NCI-H146 treated with DMSO at 0.1 percent for 48 hours (cell line): ENCODE measurements around the gene CLCA4.

Experiments used
- DNase-seq: peaks from one replicate; lab custom pipeline; 2025; ENCODE audit not compliant: unreplicated experiment; lab: John Stamatoyannopoulos, UW

CLCA4 gene

DNA sequence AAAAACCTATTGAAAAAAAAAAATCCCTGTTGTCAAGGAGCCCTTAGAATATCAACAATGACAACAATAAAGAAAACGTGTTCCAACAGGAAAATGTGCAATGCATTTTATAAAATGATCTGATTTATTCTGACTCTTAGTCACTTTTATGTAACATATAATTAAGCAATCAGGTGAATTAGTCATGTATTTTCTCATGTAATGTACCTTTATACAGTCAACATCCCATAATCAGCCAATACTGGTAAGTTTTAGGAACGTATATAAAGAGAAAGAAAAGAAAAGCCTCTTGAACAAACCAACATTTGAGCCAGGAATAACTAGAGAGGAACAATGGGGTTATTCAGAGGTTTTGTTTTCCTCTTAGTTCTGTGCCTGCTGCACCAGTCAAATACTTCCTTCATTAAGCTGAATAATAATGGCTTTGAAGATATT is at the start of gene CLCA4:
TSS of gene CLCA4 (plus strand) at position 292 of the 435 bp plus-strand sequence. CDS start at position 334, 42 bp downstream.
- no peak for DNase-seq

- DNase-seq, result no peak
These were observed 48.6 kb upstream of the CLCA4 start for GRCh38 chr1:86498281-86498680.

- peak; percentile 43 for DNase-seq
These were observed 46.8 kb upstream of the CLCA4 start for GRCh38 chr1:86499987-86500593.

DNA sequence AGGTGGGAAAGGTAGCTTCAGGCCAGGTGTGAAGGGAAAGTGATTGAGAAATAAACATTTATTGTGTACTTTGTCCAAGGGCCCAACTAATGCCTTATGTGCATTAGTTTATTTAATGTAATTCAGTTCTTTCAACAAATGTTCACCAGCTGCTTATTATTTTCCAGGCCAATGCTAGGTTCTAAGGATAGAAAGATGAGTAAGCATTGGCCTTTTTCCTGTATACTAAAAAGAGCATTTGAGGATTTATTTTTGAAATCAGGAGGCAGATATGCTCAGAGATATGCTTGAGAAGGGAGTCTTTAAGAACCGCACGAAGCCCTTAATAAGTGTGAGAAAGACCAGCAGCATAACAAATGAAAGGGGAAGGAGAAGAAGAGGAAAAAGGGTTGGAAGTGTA is 46.2 kb upstream of the CLCA4 start:
- no peak for DNase-seq

DNA sequence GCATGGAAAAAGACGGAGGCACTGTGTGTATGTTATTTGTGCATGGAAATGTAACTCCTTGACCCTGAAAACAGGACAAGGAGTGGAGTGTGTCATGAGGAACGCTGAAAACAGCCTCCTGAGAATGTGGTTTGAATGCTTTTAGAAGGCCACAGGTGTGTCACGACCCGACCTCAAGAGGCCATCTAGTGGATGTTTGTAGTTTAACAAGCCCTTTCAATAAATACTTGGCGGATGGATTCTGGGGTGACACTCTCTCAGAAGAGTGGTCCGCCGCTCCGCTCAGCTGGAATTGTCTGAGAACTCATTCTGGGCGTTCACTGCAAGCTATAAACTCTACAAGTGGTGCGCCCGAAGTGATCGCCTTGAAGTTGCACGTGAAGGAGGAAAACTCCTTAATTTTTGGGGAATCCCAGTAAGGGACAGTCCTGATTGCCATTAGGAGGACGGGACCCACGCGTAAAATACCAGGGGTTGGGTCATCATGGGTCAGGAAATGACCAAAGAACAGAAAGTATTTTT is 44.7 kb upstream of the CLCA4 start:
- DNase-seq, result peak; percentile 30

DNA sequence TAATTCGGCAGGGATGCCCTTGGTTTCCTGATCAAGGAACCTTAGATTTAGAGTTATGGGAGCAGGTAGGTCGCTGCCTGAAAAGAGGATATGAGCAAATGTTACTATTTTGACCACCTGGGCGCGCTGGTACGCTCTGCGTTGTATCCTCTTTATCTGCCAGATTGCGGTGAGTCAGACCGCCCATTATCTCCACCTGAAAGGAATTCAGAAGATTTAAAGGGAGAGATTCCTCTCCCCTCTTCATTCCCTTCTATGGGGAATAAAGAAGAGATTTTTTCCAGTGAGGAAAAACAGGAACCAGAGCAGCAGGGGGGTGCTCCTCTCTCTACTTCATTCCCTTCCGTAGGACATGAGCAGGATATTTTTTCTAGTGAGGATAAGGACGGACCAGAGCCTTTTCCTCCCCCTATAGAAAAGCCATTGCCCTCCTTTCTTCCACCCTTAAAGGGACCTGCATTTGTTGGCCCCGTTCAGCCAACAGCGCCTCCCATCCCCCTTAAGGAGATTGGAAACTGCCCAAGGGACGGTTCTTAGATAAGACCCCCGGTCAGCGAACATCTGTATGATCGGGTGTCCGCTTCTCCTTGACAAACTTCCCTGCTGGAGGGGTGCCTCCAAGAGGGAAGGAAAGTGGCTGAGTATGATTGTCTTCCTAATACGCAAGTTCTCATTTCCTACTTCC is 44.0 kb upstream of the CLCA4 start:
- peak; percentile 62 for DNase-seq

DNA sequence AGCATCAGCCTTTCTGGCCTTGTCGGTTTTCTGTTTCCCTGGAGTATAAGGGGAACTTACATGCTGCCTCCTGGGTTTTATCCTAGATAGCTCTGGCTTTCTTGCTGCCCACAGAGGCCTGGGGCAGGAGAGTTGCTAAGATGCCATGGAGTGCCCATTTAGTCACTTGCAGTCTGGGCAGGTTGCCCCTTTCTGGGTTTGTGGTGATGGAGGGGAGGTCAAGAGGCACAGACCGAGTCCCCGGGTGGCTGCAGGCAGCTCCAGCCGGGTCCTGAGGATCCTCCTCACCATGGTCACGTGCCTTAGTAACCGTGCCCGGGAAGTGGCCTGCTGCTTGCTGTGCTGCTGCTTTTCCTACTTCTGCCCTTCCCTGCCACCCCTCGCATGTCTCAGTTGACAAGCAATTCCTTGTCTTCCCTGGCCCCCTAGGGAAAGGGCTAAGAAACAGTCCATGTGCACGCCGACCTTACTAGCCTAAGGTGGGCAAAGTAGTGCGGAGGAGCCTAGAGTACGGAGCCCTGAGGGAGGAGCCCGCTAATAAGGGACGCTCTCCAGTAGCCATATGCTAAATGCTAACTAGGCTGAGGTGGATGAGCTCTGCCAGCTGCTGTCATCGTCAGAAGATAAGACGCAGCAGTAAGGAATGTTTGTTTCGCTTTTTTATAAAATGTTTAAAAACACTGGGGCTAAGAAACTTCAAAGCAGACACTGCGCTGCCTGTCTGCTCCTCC is 43.3 kb upstream of the CLCA4 start:
- DNase-seq, result no peak

DNA sequence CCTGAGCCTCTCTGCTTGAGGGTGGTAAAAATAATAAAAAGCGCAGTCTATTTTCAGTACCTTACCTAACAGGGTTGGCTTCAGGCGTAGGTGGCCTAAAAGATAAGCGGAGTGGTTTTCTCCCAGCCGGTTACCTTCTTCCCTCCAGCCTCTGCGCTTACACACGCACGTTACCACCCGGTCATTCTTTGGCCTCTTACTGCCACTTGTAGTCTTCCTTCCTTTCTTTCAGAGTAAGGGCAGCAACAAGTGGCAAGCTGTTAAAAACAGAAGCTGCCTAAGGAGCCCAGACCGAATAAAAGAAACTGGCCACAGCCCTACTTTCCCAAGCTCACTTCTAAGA is 42.8 kb upstream of the CLCA4 start:
- DNase-seq, result no peak

DNA sequence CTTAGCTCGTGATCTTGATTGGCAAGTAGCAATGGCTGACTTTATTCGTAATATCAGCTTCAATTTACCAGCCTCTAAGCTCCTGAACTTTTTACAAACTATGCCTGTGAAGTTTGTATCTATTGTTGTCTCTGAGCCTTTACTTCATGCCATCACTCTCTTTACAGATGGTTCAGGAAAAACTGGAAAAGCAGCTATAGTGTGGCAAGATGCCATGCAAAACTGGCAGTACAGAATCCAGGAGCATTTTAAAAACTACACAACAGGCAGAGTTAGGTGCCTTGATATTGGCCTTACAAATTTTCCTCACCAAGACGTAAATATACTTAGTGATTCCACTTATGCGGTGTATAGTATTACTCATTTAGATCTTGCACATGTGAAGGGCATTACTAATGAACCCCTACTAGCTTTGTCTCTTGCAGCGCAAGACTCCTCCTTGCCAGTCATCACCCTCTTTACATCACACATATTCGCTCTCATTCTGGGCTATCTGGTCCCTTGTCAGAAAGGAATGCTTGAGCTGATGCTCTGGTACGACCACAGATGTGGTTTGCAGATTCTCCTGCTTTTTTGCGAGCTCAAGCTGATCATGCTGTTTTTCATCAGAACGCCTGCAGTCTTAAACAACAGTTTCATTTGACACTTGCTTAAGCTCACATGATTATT is 41.8 kb upstream of the CLCA4 start:
- no peak for DNase-seq

DNA sequence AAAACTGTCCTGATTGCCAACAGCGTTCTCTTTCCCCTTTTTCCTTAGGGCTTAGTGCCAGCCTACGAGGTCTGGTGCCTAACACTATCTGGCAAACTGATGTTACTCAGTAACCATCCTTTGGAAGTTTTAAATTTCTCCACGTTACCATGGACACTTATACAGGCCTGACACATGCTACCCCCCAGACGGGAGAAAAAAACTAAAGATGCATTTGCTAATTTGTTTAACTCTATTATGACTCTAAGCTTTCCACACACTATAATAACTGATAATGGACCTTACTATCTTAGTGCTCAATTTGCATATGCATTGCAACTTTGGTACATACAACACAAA is 41.3 kb upstream of the CLCA4 start:
- no peak for DNase-seq

GRCh38 chr1:86507935-86508582 is 38.8 kb upstream of the CLCA4 start:
- no peak for DNase-seq

GRCh38 chr1:86508583-86508969 is 38.3 kb upstream of the CLCA4 start:
- DNase-seq, result no peak

- DNase-seq, result no peak
These were observed 31.3 kb upstream of the CLCA4 start for GRCh38 chr1:86515597-86515996.

DNA sequence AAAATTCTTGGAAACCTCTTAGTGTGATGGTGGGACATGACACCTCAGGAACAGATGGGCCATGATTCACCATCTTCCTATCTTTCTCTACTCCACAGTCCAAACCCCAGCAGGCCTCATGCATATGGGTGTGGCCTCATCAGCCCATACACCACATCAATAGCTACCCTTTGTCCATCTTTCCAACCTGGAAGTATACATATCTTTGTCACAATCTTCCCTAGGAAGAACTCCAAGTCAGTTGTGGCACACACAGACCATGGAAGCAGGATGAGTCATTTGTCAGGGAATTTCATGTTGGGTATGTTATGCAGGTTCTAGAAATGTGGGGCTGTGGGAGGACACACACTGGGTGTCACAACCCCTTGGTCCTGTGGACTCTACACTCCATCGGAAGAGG is 30.5 kb upstream of the CLCA4 start:
- DNase-seq, result no peak

- DNase-seq, result no peak
These were observed 29.5 kb upstream of the CLCA4 start for GRCh38 chr1:86517336-86517735.

- no peak for DNase-seq
These were observed 25.9 kb upstream of the CLCA4 start for GRCh38 chr1:86520789-86521521.

DNA sequence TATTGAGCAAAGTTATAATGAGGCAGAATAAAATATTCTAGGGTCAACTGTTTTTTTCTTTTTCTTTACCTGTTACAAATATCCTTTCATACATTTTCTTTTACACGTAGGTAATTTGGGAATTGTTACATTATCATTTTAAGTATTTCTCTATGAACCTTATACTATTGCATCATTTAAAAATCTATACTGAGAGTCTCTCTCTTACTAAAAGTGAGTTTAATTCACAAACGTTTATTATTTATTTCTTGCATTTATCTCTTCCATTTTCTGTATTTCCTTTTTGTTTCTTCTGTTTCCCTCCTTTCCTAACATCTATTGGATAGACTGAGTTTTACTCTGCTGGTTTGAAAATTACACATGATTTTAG is 25.4 kb upstream of the CLCA4 start:
- no peak for DNase-seq

- DNase-seq, result no peak
These were observed 24.6 kb upstream of the CLCA4 start for GRCh38 chr1:86522240-86522639.

- DNase-seq, result no peak
These were observed 23.1 kb upstream of the CLCA4 start for GRCh38 chr1:86523670-86524354.

- DNase-seq, result no peak
These were observed 19.6 kb upstream of the CLCA4 start for GRCh38 chr1:86527306-86527705.
